NCI-H1105 treated with DMSO at 0.1 percent for 48 hours (cell line): Measurements from ENCODE around the gene ACAN.

Experiments
- DNase-seq: peaks from one replicate; lab custom pipeline; 2025; lab: John Stamatoyannopoulos, UW

The ACAN gene

DNA sequence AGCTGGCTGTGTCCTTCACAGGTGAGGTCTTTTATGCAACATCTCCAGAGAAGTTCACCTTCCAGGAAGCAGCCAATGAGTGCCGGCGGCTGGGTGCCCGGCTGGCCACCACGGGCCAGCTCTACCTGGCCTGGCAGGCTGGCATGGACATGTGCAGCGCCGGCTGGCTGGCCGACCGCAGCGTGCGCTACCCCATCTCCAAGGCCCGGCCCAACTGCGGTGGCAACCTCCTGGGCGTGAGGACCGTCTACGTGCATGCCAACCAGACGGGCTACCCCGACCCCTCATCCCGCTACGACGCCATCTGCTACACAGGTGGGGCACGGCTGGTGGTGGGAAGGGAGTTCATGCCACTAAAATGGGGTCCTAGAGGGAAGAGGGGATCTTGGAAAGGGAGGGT is 40.1 kb downstream of the ACAN start:
- DNase-seq = no peak

GRCh38 chr15:88844749-88845386 is 41.6 kb downstream of the ACAN start:
- DNase-seq = no peak

GRCh38 chr15:88845616-88846015 is 42.4 kb downstream of the ACAN start:
- DNase-seq = no peak

DNA sequence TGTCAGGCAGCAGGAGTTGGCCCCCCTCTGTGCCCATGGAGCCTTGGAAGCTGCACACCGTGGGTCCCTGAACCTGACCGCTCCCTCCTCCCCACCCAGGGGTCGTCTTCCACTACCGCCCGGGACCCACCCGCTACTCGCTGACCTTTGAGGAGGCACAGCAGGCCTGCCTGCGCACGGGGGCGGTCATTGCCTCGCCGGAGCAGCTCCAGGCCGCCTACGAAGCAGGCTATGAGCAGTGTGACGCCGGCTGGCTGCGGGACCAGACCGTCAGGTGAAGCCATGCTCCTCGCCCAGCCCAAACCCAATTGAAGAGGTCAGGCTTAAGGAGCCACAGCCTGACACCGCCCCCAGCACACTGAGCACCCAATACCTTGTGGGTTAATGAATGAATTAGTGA is 43.9 kb downstream of the ACAN start:
- no peak for DNase-seq

DNA sequence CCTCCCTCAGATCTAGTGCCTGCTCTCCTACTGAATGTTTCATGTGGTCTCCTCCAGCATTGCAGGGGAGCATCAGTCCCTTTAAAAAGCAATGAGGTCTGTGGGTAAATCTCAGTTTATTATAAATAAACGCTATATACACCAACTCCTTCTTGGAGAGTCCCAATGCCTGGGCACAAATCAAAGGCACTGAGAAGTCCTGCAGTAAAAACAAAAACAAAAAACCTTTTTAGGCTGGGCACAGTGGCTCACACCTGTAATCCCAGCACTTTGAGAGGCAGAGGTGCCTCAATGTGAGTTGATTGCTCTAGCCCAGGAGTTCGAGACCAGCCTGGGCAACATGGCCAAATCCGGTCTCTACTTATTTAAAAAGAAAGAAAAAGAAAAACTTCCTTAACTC is 45.0 kb downstream of the ACAN start:
- no peak for DNase-seq

GRCh38 chr15:88849376-88850072 is 46.3 kb downstream of the ACAN start:
- DNase-seq = no peak

DNA sequence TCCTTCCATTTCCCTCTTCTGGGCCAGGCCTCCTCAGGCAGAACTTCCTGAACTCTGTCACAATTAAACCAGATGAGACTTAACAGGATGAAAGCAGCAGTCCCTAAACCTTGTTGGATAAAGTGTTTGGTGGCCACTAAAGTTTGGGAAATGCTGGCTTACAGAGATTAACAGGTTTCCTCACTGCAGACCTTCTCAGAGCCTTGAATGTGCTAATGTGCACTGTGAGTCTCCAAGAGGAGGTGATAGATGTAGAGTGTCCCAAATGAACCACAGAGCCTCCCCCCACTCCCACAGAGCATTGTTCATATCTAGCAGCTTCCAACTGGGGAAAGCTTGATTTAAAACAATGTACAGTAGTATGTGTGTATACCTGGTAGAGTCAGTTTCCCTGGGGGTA is 49.2 kb downstream of the ACAN start:
- no peak for DNase-seq

DNA sequence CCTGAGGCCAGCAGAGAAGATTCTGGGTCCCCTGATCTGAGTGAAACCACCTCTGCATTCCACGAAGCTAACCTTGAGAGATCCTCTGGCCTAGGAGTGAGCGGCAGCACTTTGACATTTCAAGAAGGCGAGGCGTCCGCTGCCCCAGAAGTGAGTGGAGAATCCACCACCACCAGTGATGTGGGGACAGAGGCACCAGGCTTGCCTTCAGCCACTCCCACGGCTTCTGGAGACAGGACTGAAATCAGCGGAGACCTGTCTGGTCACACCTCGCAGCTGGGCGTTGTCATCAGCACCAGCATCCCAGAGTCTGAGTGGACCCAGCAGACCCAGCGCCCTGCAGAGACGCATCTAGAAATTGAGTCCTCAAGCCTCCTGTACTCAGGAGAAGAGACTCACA is 55.7 kb downstream of the ACAN start:
- no peak for DNase-seq

- DNase-seq = no peak
Measured at GRCh38 chr15:88859550-88859949, 56.3 kb downstream of the ACAN start.

DNA sequence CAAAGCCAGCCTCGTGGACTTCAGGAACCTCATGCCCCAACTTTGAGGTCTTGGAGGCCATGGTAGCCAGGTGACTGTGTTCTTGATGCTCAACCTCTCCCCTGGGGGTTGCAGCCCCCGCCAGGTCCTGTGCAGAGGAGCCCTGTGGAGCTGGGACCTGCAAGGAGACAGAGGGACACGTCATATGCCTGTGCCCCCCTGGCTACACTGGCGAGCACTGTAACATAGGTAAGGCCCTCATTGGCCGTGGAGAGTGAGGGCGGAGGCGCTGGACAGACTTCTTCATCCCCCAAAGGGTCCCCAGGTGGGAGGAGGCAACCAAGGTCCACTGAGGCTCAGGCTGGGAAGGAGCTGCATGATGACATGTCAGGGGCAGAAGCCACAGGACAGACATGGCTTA is 57.0 kb downstream of the ACAN start:
- DNase-seq = no peak

GRCh38 chr15:88863412-88863811 is 60.2 kb downstream of the ACAN start:
- no peak for DNase-seq

GRCh38 chr15:88864861-88865497 is 61.7 kb downstream of the ACAN start:
- DNase-seq = no peak

GRCh38 chr15:88865498-88866099 is 62.4 kb downstream of the ACAN start:
- no peak for DNase-seq

- DNase-seq = no peak
Measured at GRCh38 chr15:88866295-88866881, 63.2 kb downstream of the ACAN start.

DNA sequence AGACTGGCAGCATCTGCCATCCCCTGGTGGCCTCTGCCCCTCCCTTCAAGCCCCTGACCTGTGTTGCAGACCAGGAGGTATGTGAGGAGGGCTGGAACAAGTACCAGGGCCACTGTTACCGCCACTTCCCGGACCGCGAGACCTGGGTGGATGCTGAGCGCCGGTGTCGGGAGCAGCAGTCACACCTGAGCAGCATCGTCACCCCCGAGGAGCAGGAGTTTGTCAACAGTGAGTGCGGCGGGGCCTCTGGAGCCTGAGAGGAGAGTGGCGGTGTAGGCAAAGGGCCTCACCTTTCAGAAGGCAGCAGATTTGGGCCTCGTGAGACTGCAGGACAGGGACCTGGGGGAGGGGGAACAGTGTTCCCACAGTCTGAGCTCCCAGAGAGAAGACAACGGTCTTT is 68.1 kb downstream of the ACAN start:
- DNase-seq = no peak

- DNase-seq = no peak
Measured at GRCh38 chr15:88872106-88872505, 68.9 kb downstream of the ACAN start.

DNA sequence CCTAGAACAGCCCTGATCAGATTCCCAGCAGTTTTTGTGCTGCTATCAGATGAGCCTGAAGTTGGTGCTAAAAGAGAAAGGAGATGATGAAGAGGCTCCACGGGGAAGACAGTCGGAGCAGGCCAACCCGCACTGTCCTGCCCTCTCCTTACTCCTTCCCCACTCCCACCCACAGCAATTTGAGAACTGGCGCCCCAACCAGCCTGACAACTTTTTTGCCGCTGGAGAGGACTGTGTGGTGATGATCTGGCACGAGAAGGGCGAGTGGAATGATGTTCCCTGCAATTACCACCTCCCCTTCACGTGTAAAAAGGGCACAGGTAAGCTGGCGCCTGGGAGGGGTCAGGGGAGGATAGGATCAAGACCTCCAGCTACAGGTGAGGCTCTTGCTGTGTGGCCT is 69.5 kb downstream of the ACAN start:
- no peak for DNase-seq

- no peak for DNase-seq
Measured at GRCh38 chr15:88873786-88874185, 70.5 kb downstream of the ACAN start.

GRCh38 chr15:88874275-88874674 is 71.0 kb downstream of the ACAN start:
- no peak for DNase-seq

DNA sequence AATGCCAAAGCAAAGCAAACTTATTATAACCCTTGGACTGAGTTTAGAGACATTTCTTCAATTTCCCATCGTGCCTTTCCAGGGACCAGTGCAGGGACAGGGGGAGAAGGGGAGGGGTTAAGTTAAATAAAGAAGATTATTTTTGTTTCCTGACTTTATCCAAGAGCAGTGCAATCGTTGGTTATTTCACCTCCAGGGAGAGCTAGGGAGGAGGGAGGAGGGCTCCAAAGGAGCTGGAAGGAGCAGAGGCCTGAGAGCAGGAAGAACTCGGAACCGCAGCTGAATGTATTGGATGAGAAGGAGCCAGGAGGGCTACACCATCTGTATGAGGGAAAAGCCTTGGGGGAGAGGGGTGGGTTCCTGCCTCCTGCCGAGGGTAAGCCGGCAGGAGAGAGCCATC is 71.4 kb downstream of the ACAN start:
- no peak for DNase-seq

DNA sequence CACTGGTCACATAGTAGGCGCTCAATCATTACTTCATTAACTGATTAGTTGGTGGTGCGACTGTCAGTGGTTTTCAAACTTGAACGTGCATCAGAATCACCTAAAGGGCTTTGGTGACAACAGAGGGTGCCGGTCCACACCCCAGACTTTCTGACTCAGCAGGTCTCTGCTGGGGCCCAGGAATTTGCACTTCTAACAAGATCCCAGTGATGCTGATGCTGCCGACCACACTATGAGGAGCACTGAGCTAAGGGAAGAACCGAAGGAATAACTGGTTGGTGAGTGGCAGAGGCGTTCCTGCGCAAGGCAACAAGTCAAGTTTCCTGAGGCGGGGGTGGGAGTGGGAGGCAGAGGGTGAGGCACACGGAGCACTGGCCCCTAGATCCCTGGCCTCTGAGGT is 73.3 kb downstream of the ACAN start:
- no peak for DNase-seq

DNA sequence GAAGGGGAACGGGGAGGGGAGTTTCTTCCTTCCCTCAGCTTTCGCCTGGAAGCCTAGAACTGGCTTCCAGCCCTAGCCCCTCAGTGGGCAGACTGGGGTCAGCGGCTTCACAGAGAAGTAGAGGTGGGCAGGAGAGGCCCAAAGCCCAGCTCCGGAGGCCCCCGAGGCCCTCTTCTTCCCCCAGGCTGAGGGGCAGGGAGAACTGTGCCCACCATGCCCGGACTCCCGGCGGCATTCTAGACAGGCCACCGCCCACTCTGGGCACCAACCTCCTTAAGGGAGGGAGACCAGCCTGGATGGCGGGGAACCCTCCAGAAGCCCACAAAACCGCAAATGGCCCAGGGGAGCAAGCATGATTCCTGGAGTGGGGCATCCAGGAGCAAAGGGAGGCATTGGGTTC is 74.2 kb downstream of the ACAN start:
- no peak for DNase-seq

GRCh38 chr15:88877906-88878305 is 74.7 kb downstream of the ACAN start:
- no peak for DNase-seq
